NCI-H526 (cell line): ENCODE results near the gene LDB3.

ENCODE experiments used
- DNase-seq, 2 experiments: peaks; one replicate each; lab custom pipeline; 2025; lab: John Stamatoyannopoulos, UW

LDB3 gene

DNA sequence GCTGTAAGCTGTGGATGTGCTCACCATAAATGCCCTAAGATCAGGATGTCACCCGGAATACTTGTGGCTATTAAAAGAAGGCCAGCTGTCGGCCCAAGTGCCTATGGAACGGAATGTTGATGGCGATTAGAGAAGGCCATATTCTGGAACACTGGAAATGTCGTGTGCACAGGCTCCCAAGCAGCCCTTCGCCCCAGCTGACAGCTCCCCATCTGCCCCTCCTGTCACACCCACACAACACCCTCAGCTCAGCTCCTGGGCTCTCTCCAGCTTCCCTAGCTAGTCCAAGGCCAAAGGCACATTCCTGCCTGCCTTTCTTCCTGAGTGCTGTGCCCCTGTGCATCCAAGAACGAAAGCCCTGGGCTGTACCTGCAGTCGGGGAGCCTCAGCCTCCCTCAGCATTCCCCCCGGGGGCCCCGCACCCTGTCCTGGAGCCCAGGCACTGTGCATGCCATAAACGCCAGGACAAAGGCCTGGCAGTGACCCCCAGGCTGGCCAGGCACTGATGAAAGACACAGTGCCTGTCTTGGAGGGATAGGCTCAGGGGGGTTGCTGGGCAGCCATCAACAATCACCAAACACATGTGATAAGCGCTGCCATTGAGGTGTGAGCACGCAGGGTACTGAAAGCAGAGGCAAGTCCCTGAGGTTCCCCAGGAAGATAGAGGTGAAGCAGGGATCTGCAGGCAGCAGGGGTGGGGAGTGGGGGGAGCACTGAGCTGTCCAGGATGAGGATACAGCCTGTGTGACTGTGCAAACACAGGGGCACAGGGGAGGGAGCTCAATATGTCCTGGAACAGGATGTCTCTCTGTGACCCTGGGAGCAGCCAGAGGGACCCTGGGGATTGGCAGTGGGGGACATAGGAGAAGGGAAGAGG, 3.7 kb upstream of the LDB3 start:
- DNase-seq: no peak

DNA sequence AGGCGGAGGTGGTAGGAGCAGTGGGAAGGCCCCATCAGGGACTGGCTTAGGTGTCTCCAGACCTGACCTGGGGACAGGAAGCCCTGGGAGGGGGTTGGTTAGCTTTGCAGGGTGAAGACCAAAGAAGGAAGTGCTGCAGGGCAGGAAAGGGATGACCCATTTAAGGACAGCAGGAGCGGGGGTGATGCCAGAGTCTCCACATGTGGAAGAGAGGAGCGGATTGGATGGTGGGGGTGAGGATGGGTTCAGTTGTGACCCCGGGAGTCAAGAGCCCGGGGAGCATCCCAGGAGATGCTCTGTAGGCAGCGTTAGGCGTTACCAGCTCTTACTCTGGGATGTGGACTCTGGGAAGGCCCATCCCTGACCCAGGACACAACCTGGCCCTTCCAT, 3.1 kb upstream of the LDB3 start:
- no peak for DNase-seq

DNA sequence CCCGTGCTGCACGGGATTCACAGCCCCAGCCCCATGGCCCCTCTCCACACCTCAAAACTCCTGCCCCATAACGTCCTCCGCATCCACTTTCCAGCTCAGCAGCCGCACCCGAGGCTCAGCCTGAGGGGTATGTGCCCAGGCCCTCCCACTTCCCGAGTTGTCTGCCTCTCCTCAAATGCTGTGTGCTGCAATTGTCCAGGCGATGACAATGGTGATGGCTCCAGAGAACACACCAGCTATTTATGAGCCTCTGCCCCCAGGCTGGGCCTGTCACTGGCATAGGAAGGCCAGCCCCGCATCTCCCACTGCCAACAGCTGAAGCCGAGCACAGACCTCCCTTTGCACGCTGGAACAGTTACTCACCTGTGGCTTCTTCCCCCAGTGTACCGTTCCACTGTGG, 2.4 kb upstream of the LDB3 start:
- DNase-seq: no peak

GRCh38 chr10:86666538-86666937, 1.8 kb upstream of the LDB3 start:
- DNase-seq: no peak

- DNase-seq: no peak
Measured at GRCh38 chr10:86667421-86668181, 710 bp upstream of the LDB3 start.

GRCh38 chr10:86670290-86670811, 2.0 kb downstream of the LDB3 start:
- no peak for DNase-seq

- no peak for DNase-seq
Measured at GRCh38 chr10:86670876-86671275, 2.6 kb downstream of the LDB3 start.

DNA sequence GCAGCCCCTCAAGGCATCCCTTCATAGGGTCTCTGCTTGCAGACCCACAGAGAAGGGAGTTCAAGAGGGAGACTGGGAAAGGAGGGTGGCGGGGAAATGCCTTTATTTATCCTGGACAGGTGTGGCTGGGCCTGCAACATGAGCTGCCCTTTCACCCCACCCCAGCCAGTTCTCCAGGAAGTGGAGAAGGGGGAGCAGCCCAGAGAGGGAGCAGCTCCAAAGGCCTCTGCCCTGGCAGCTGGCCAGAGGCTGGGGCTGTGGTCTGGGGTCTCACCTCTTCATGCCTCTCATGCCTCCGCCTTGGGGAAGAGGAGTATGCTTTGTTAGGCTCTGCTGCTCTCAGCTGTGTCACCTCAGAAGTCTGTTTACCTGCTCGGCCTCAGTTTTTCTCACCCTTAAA, 3.1 kb downstream of the LDB3 start:
- no peak for DNase-seq

GRCh38 chr10:86671985-86672710, 3.8 kb downstream of the LDB3 start:
- DNase-seq: no peak

DNA sequence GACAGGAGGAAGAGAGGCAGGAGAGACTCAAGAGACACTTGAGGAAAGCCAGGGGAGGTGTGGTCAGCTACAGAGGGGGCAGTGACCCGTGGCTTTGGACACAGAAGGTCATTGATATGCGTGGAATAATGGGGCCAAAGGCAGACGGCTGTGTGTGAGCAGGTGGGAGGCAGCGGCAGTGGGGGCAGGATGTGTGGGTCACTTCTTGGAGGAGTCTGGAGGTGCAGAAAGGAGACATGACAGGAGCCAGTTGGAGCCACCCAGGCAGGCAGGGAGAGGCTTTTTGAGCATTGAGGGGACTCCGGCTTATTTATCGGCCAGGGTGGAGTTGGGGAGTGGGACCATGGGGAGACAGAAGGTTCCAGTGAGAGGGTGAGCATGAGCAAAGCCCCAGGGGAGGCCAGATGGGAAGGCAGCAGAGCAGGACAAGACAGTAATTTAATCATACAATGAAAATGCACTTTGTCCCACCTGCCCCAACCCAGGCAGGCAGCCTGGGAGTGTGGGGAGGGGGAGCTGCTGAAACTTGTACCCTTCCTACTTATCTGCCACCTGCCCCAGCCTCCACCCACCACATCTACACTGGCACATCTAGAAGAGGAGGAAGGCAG, 5.0 kb downstream of the LDB3 start:
- peak in 1 of 2 experiments; percentile 58 for DNase-seq

- DNase-seq: peak; percentile 58 to 67
Measured at GRCh38 chr10:86673827-86674581, 5.7 kb downstream of the LDB3 start.

DNA sequence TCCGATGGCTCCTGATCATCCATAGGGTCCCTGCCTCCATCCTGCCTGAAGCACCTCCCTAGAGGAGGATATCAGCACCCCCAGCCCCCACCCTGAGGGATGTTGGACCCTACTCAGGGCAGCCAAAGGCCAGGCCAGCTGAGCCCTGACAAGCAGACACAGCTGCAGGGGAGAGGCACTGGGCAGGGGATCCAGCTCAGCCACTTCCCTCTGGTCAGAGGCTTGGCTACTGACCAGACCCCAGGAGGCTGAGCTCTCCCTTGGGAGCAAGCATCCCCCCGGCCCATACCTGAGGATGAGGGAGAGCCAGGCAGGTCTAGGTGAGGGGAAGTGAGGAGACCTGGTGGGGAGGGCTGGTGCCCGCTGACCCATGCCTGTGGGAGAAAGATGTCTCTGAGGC, 6.6 kb downstream of the LDB3 start:
- no peak for DNase-seq

- no peak for DNase-seq
Measured at GRCh38 chr10:86677374-86677773, 9.1 kb downstream of the LDB3 start.

GRCh38 chr10:86678999-86679792, 10.9 kb downstream of the LDB3 start:
- DNase-seq: no peak

- DNase-seq: no peak
Measured at GRCh38 chr10:86681047-86681446, 12.7 kb downstream of the LDB3 start.

- no peak for DNase-seq
Measured at GRCh38 chr10:86681722-86682386, 13.5 kb downstream of the LDB3 start.

- DNase-seq: no peak
Measured at GRCh38 chr10:86682675-86683074, 14.4 kb downstream of the LDB3 start.

GRCh38 chr10:86684331-86685097, 16.2 kb downstream of the LDB3 start:
- peak in 1 of 2 experiments; percentile 57 for DNase-seq

GRCh38 chr10:86685416-86685815, 17.1 kb downstream of the LDB3 start:
- no peak for DNase-seq
